K562 (cell line): ENCODE results near the gene CPA3. TPM values are rescaled to one million over a fixed set of nuclear protein-coding genes. Genes with fewer than 3 reads are reported as not detected.

Experiments used
- ATAC-seq: fragments of 200-7000 bp; cut with Tn5 transposase; 3 replicates; pipeline ENCODE4 v1.9.1; 2020; ENCODE audit warnings: moderate library complexity
- BruUV-seq: library from RNA; stranded (reverse); fragments of 400-500 nt; replicated peaks from 2 replicates; lab custom pipeline; 2021; lab: Mats Ljungman, UMichigan
- CTCF ChIA-PET: fragments of 300-600 bp; formaldehyde crosslinking; extraction: SDS; loops from one replicate; lab custom pipeline; 2021; ENCODE audit warnings: low intra/inter-chr PET ratio; lab: Yijun Ruan, JAX
- POLR2A ChIA-PET: fragments of 300-600, 350-650 bp; sonication (Branson Sonifier 250); formaldehyde crosslinking; extraction: SDS; loops from one replicate; lab custom pipeline; 2021; ENCODE audit warnings: antibody characterized with exemption, inconsistent platforms; lab: Yijun Ruan, JAX
- DNase-seq, 4 experiments: peaks; one replicate each; pipeline versions ENCODE4 v3.0.0 to v3.0.0-alpha.2; 2011 to 2018; ENCODE audit warnings: low spot score in 3 of 4, mixed read lengths in 3 of 4; ENCODE audit errors: extremely low read depth in 1 of 4
- FAIRE-seq: peaks from 2 replicates; lab custom pipeline; 2011; peaks lifted over from hg19 to GRCh38; lab: Jason Lieb, UNC
- H2AFZ ChIP-seq: 2 replicates; pipeline ENCODE4 v1.6.0; 2011; ENCODE audit warnings: low read depth, low read length, control low read depth, inconsistent platforms
- H3K27ac ChIP-seq: fragments of 200-600 bp; 3 replicates; pipeline ENCODE4 v1.8.0; 2011; ENCODE audit warnings: low read depth, mild to moderate bottlenecking, control low read depth, inconsistent platforms, low read length, moderate library complexity, mixed read lengths; ENCODE audit errors: extremely low read depth
- H3K27me3 ChIP-seq, 2 experiments: fragments of 300-600 bp in 1 of 2; 2 replicates in 1 of 2; 3 replicates in 1 of 2; pipeline versions ENCODE4 v1.6.0 to v1.8.0; 2011; ENCODE audit warnings: inconsistent platforms in 2 of 2, low read length in 2 of 2, mild to moderate bottlenecking in 1 of 2, mixed read lengths in 1 of 2, moderate library complexity in 1 of 2; ENCODE audit not compliant: control insufficient read depth in 2 of 2, insufficient read depth in 2 of 2
- H3K36me3 ChIP-seq: fragments of 300-600 bp; 3 replicates; pipeline ENCODE4 v1.8.0; 2011; ENCODE audit warnings: mild to moderate bottlenecking, low read length, inconsistent platforms; ENCODE audit not compliant: control insufficient read depth, insufficient read depth
- H3K4me1 ChIP-seq, 2 experiments: fragments of 200-600 bp in 1 of 2; replicated peaks in 1 of 2; 2 replicates in 1 of 2; 3 replicates in 1 of 2; pipeline versions ENCODE4 v1.5.1 to v1.8.0; 2011; ENCODE audit warnings: inconsistent platforms in 2 of 2, low read length in 2 of 2, mild to moderate bottlenecking in 1 of 2, mixed read lengths in 1 of 2, moderate library complexity in 1 of 2; ENCODE audit not compliant: control insufficient read depth in 2 of 2, insufficient read depth in 2 of 2
- H3K4me2 ChIP-seq: 2 replicates; pipeline ENCODE4 v1.6.1; 2011; ENCODE audit warnings: low read length, control low read depth, inconsistent platforms, mixed read lengths; ENCODE audit not compliant: insufficient read depth
- H3K4me3 ChIP-seq: fragments of 200-600 bp; sonication (generic), shearing (Covaris generic); 2 replicates; pipeline ENCODE4 v1.5.1; 2016; ENCODE audit warnings: control low read depth, inconsistent platforms
- H3K79me2 ChIP-seq: fragments of 200-600 bp; 3 replicates; pipeline ENCODE4 v1.8.0; 2011; ENCODE audit warnings: low read length, inconsistent platforms; ENCODE audit not compliant: control insufficient read depth, insufficient read depth
- H3K9ac ChIP-seq, 2 experiments: 2 replicates each; pipeline versions ENCODE4 v1.6.0 to v1.6.1; 2011; ENCODE audit warnings: low read depth in 2 of 2, low read length in 2 of 2, control low read depth in 1 of 2, inconsistent platforms in 1 of 2, mild to moderate bottlenecking in 1 of 2, mixed read lengths in 1 of 2; ENCODE audit not compliant: insufficient read depth in 1 of 2
- H3K9me1 ChIP-seq: one replicate; pipeline ENCODE4 v1.6.0; 2011; ENCODE audit warnings: inconsistent platforms, mild to moderate bottlenecking, low read length, moderate library complexity; ENCODE audit not compliant: control insufficient read depth, insufficient read depth
- H3K9me3 ChIP-seq: replicated peaks from 2 replicates; pipeline ENCODE4 v1.5.1; 2011; ENCODE audit warnings: low read depth, low read length, inconsistent platforms; ENCODE audit not compliant: control insufficient read depth, insufficient read depth
- H4K20me1 ChIP-seq: replicated peaks from 2 replicates; pipeline ENCODE4 v1.6.1; 2011; ENCODE audit warnings: low read length, inconsistent platforms, mixed read lengths; ENCODE audit not compliant: control insufficient read depth, insufficient read depth
- AFF4 ChIP-seq: sonication (generic); formaldehyde crosslinking; IDR thresholded peaks from 2 replicates; pipeline ENCODE4 v1.8.0; 2023; ENCODE audit warnings: mild to moderate bottlenecking, missing genetic modification reagents
- ARID3A ChIP-seq: IDR thresholded peaks from 2 replicates; pipeline ENCODE4 v1.6.1; 2012; ENCODE audit warnings: low read depth, low read length, improper control_type of control experiment, borderline replicate concordance
- PHF21A ChIP-seq: fragments of 450-650 bp; IDR thresholded peaks from 2 replicates; pipeline ENCODE4 v1.6.1; 2017; ENCODE audit warnings: low read depth, borderline replicate concordance
- SAFB2 ChIP-seq: fragments of 200-400 bp; formaldehyde crosslinking; IDR thresholded peaks from 2 replicates; pipeline ENCODE4 v1.6.1; 2018; ENCODE audit warnings: borderline replicate concordance, low read length, low read depth, moderate library complexity; ENCODE audit not compliant: severe bottlenecking
- YBX1 ChIP-seq: fragments of 450-650 bp; IDR thresholded peaks from 2 replicates; pipeline ENCODE4 v1.7.1; 2016; ENCODE audit warnings: mild to moderate bottlenecking
- ZNF324 ChIP-seq: fragments of 250-450 bp; sonication (Bioruptor Pico); IDR thresholded peaks from 2 replicates; pipeline ENCODE4 v1.4.0; 2020; ENCODE audit warnings: mild to moderate bottlenecking
- ZNF644 ChIP-seq: fragments of 200-800 bp; sonication (Bioruptor generic); IDR thresholded peaks from 2 replicates; pipeline ENCODE4 v1.6.1; 2016; ENCODE audit warnings: low read depth, missing genetic modification characterization, missing compliant biosample characterization
- WGBS: fragments of 100-300 bp; shearing (Covaris generic); methylation state at CpG from one replicate; pipeline ENCODE4 v1.1.6; 2016; ENCODE audit warnings: low coverage, mixed read lengths; ENCODE audit not compliant: insufficient coverage; ENCODE audit errors: missing lambda C conversion rate; 5-methylcytosine and 5-hydroxymethylcytosine counted together
- in situ Hi-C: fragments of 300-500 bp; cut with MboI; formaldehyde crosslinking; loops from 4 replicates; pipeline ENCODE4 v1.15.0; 2018; ENCODE audit warnings: inconsistent platforms, mixed read lengths
- intact Hi-C: fragments of 100-400 bp; cut with micrococcal nuclease; formaldehyde crosslinking; loops from 2 replicates; pipeline ENCODE4 v1.14.2; 2022
- polyA plus RNA-seq, 8 experiments: library from polyadenylated mRNA; depleted of rRNA in 4 of 8; stranded (reverse) in 5 of 8; unstranded in 3 of 8; fragments of >200 nt; fragmentation: Nextera tagmentation in 2 of 8; fragmentation: Illumina TruSeq in 1 of 8; extraction: Ambion mirVana in 2 of 8; extraction: Trizol in 1 of 8; gene quantifications; 2 replicates each; pipeline versions ENCODE4 v1.2.1 to v1.2.3, GENCODE V29; 2011 to 2014; ENCODE audit warnings: inconsistent platforms in 1 of 8, missing spikeins in 1 of 8
- total RNA-seq, 7 experiments: library from RNA; depleted of rRNA in 6 of 7; stranded (reverse); fragments of >200 nt in 6 of 7; fragmentation: Illumina TruSeq in 2 of 7; extraction: Trizol in 2 of 7; gene quantifications; 2 replicates each; pipeline versions ENCODE4 v1.2.1 to v1.2.3, GENCODE V29; 2011 to 2021; ENCODE audit warnings: low replicate concordance in 1 of 7
- TF ChIP-seq, protein P1 (sequence below), 2 experiments: fragments of 450-650 bp in 1 of 2; sonication (generic) in 1 of 2; formaldehyde crosslinking in 1 of 2; IDR thresholded peaks in 1 of 2; conservative IDR thresholded peaks in 1 of 2; 2 replicates each; pipeline versions ENCODE4 v1.6.1 to v1.8.1; 2016 to 2023; ENCODE audit warnings: mild to moderate bottlenecking in 2 of 2, moderate library complexity in 2 of 2, inconsistent platforms in 1 of 2, missing genetic modification reagents in 1 of 2

CPA3 gene
- total and polyA plus RNA-seq, 9 of the 15 experiments (the other 6 are each of a cell fraction or from before 2014, with no cell fraction given) = not detected

- in situ Hi-C loops = no loop called here
- Histone ChIP-seq H3K4me3 (no peak overlapping the region), H4K20me1 (no peaks in the 10 kb centered on the region), H3K9me3 (no peaks in the 10 kb centered on the region), H3K27ac (no peak overlapping the region), H3K4me1 (no peaks in the 10 kb centered on the region), H3K9me1 (no peaks in the 10 kb centered on the region), H3K27me3 (no peaks in the 10 kb centered on the region), H3K36me3 (no peaks in the 10 kb centered on the region), H3K4me2 (no peak overlapping the region), H3K9ac (no peak overlapping the region), H3K79me2 (no peaks in the 10 kb centered on the region), H2AFZ (no peak overlapping the region)
- DNase-seq = no peak
- no TSS peak for BruUV-seq
- no peak for FAIRE-seq
- WGBS = 0% methylated on average over 2 of the region's 2 CpGs
- ChIA-PET POLR2A (no interaction called here), CTCF (no interaction called here)
- no peak for ATAC-seq
- TF ChIP-seq SAFB2 = no peak
- TF ChIP-seq, protein P1, sequence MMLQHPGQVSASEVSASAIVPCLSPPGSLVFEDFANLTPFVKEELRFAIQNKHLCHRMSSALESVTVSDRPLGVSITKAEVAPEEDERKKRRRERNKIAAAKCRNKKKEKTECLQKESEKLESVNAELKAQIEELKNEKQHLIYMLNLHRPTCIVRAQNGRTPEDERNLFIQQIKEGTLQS (IDR thresholded peaks at IDR 0.05) = peak; percentile 20; the same call in 1 of the 2 replicates
- TF ChIP-seq, protein P1 (CRISPR knock-in tag; conservative IDR thresholded peaks at IDR 0.05) = no peak
- intact Hi-C loops = no loop called here
Measured at GRCh38 chr3:148903022-148903442, 37.9 kb downstream of the CPA3 start.

- H3K4me1 ChIP-seq = no peaks in the 10 kb centered on the region
- H3K27ac ChIP-seq = no peak overlapping the region
- no peaks in the 10 kb centered on the region for H3K79me2 ChIP-seq
- FAIRE-seq (no peak), ATAC-seq (no peak), DNase-seq (no peak)
- H3K4me2 ChIP-seq = no peak overlapping the region
- no peaks in the 10 kb centered on the region for H4K20me1 ChIP-seq
- no peaks in the 10 kb centered on the region for H3K27me3 ChIP-seq
- intact Hi-C loops = no loop called here
- BruUV-seq = no TSS peak
- POLR2A ChIA-PET = no interaction called here
- CTCF ChIA-PET = no interaction called here
- in situ Hi-C loops = no loop called here
- no peaks in the 10 kb centered on the region for H3K9me1 ChIP-seq
- H3K36me3 ChIP-seq = no peaks in the 10 kb centered on the region
- no peak overlapping the region for H3K4me3 ChIP-seq
- no peak overlapping the region for H3K9ac ChIP-seq
- no peaks in the 10 kb centered on the region for H3K9me3 ChIP-seq
- H2AFZ ChIP-seq = no peak overlapping the region
- TF ChIP-seq PHF21A = no peak
- no peak for TF ChIP-seq YBX1
- TF ChIP-seq ZNF644 = no peak
- no peak for TF ChIP-seq ZNF324 (CRISPR knock-in tag)
- no peak for TF ChIP-seq AFF4 (CRISPR knock-in tag)
- TF ChIP-seq ARID3A = no peak
Measured at GRCh38 chr3:148903941-148904340, 38.8 kb downstream of the CPA3 start.
